Measurements from ENCODE around the gene GBF1. TPM values are rescaled to one million over a fixed set of nuclear protein-coding genes. Genes with fewer than 3 reads are reported as not detected.

Gene GBF1
- polyA plus RNA-seq, 1 of the 3 experiments (the other 2 are of a cell fraction): 12.3 TPM

- H3K4me1 ChIP-seq (ENCODE audit: control insufficient read depth in 1 of 2, insufficient read depth in 2 of 2, low read depth in 1 of 2, low read length in 1 of 2): peaks cover 0 to 29% of the 10 kb centered on the region in 2 experiments; a peak in 2 of 4 replicates
- H3K27me3 ChIP-seq (ENCODE audit: insufficient read depth): no peaks in the 10 kb centered on the region
- no peaks in the 10 kb centered on the region for H4K20me1 ChIP-seq (ENCODE audit: insufficient read depth)
- WGBS (ENCODE audit: low lambda C conversion rate): under 1% methylated on average over 17 of the region's 21 CpGs
- peaks cover 0 to 21% of the 10 kb centered on the region in 2 experiments for H3K36me3 ChIP-seq (replicated peaks in 1 of 2; ENCODE audit: control insufficient read depth in 1 of 2, insufficient read depth in 2 of 2, low read length in 1 of 2)
- peak; percentile 45 for DNase-seq
- H3K9me3 ChIP-seq: no peaks in the 10 kb centered on the region
- H3F3A ChIP-seq (replicated peaks; ENCODE audit: insufficient read depth): peaks cover 15% of the 10 kb centered on the region
- ChIA-PET CTCF (interaction anchor here (1.1 to 18.3 kb wide), 10 partner anchors 9 to 251 kb away, joined by 3 to 359 read pairs (median 24); partner anchors contain the start of genes C10orf95, CUEDC2, NFKB2 and SUFU), POLR2A (interaction anchor here (0.6 to 4.2 kb wide), 11 partner anchors 12 to 307 kb away, joined by 3 to 41 read pairs (median 4); partner anchors contain the start of genes C10orf95 and CUEDC2)
- no peaks in the 10 kb centered on the region for H3K9me2 ChIP-seq
- H3K4me3 ChIP-seq (ENCODE audit: low read depth in 2 of 2, low read length in 1 of 2): peak overlapping the region; percentile 77 to 90
- no peaks in the 10 kb centered on the region for H3K79me2 ChIP-seq (ENCODE audit: insufficient read depth)
- TF ChIP-seq MXI1 (IDR thresholded peaks at IDR 0.05; ENCODE audit: low read depth, low read length) (no peak), FOSL2 (IDR thresholded peaks at IDR 0.05; ENCODE audit: borderline replicate concordance, low read depth) (no peak), ELF1 (IDR thresholded peaks at IDR 0.05) (no peak), REST (IDR thresholded peaks at IDR 0.05; ENCODE audit: low read depth, low read length) (peak; percentile 77; the same call in 1 of the 2 replicates), YY1 (IDR thresholded peaks at IDR 0.05; ENCODE audit: low read depth) (no peak)
- H2AFZ ChIP-seq (ENCODE audit: low read depth): peak overlapping the region; percentile 85
- peak overlapping the region; percentile 68; the same call in 1 of the 2 replicates for H3K9ac ChIP-seq
- H3K4me2 ChIP-seq: peak overlapping the region; percentile 84
- peak overlapping the region; percentile 78 to 99; a peak in 3 of 4 replicates for H3K27ac ChIP-seq (ENCODE audit: low read depth in 2 of 2, low read length in 1 of 2)
Observed at GRCh38 chr10:102420181-102420713, 174.9 kb downstream of the GBF1 start.

GRCh38 chr10:102420714-102421506, 175.6 kb downstream of the GBF1 start, which contains the start of gene FBXL15:
Gene FBXL15 (plus strand): TSS chr10:102420836. CDS start chr10:102421130, 294 bp downstream.
- H3K27me3 ChIP-seq (ENCODE audit: insufficient read depth): no peaks in the 10 kb centered on the region
- 1% methylated on average over 34 of the region's 66 CpGs for WGBS (ENCODE audit: low lambda C conversion rate)
- CTCF ChIA-PET: interaction anchor here (1.0 to 18.3 kb wide), 13 partner anchors 10 to 251 kb away, joined by 3 to 359 read pairs (median 21); partner anchors contain the start of genes C10orf95, CUEDC2, ELOVL3 and NFKB2
- TF ChIP-seq FOXM1 (IDR thresholded peaks at IDR 0.05; ENCODE audit: low read depth) (no peak; the same call in 1 of the 2 replicates), FOXJ3 (CRISPR knock-in tag; IDR thresholded peaks at IDR 0.05) (no peak), POLR2AphosphoS5 (IDR thresholded peaks at IDR 0.05; ENCODE audit: low read depth, low read length) (peak; percentile 43; the same call in 1 of the 2 replicates), TAF1 (IDR thresholded peaks at IDR 0.05; ENCODE audit: borderline replicate concordance, low read depth, low read length) (peak; percentile 84), RAD21 (IDR thresholded peaks at IDR 0.05; ENCODE audit: low read length) (no peak), ZBTB33 (IDR thresholded peaks at IDR 0.05; ENCODE audit: borderline replicate concordance, low read depth) (no peak), RXRA (IDR thresholded peaks at IDR 0.05; ENCODE audit: borderline replicate concordance, low read depth) (no peak), MXI1 (IDR thresholded peaks at IDR 0.05; ENCODE audit: low read depth, low read length) (no peak), REST (IDR thresholded peaks at IDR 0.05; ENCODE audit: low read depth, low read length) (peak; percentile 68), JUND (IDR thresholded peaks at IDR 0.05) (no peak), RCOR1 (IDR thresholded peaks at IDR 0.05; ENCODE audit: low read length) (0 out of 2 replicates have a peak, but pooled peaks have one; percentile 16), YY1 (IDR thresholded peaks at IDR 0.05; ENCODE audit: low read depth) (peak; percentile 77)

More at GRCh38 chr10:102420714-102421506, 175.6 kb downstream of the GBF1 start, which contains the start of gene FBXL15:
- Histone ChIP-seq H4K20me1 (ENCODE audit: insufficient read depth) (no peaks in the 10 kb centered on the region), H3K4me1 (ENCODE audit: control insufficient read depth in 1 of 2, insufficient read depth in 2 of 2, low read depth in 1 of 2, low read length in 1 of 2) (peaks cover 0 to 29% of the 10 kb centered on the region in 2 experiments; a peak in 2 of 4 replicates), H3K27ac (ENCODE audit: low read depth in 2 of 2, low read length in 1 of 2) (peak within 1 kb of the TSS; percentile 78 to 99), H2AFZ (ENCODE audit: low read depth) (peak within 1 kb of the TSS; percentile 85), H3K79me2 (ENCODE audit: insufficient read depth) (no peaks in the 10 kb centered on the region), H3K4me3 (ENCODE audit: low read depth in 2 of 2, low read length in 1 of 2) (peak within 1 kb of the TSS; percentile 77 to 90), H3K36me3 (replicated peaks in 1 of 2; ENCODE audit: control insufficient read depth in 1 of 2, insufficient read depth in 2 of 2, low read length in 1 of 2) (peaks cover 0 to 21% of the 10 kb centered on the region in 2 experiments), H3K9ac (peak within 1 kb of the TSS; percentile 68), H3K4me2 (peak within 1 kb of the TSS; percentile 84), H3K9me2 (no peaks in the 10 kb centered on the region), H3F3A (replicated peaks; ENCODE audit: insufficient read depth) (peaks cover 15% of the 10 kb centered on the region), H3K9me3 (no peaks in the 10 kb centered on the region)
- POLR2A ChIA-PET: interaction anchor here (0.6 to 4.2 kb wide), 14 partner anchors 9 to 307 kb away, joined by 3 to 41 read pairs (median 4); partner anchors contain the start of genes C10orf95, CUEDC2 and NFKB2
- DNase-seq: peak; percentile 91
